IgD-negative memory B cell (primary cell): ENCODE results near the gene SULT1A2. TPM values are rescaled to one million over a fixed set of nuclear protein-coding genes. Genes with fewer than 3 reads are reported as not detected.
"Not testable (repeated sequence)": the region's sequence is repeated elsewhere in the genome, so short reads cannot be mapped to it uniquely, and the experiment has no call there.

ENCODE experiments used
- H3K27ac Mint-ChIP-seq, 3 donors: one replicate each; pipeline ENCODE4 v1.8.0; 2020 to 2022; ENCODE audit warnings: mild to moderate bottlenecking in 3 of 3, mixed read lengths in 3 of 3, moderate library complexity in 1 of 3
- H3K27me3 Mint-ChIP-seq: one replicate; pipeline ENCODE4 v1.8.0; 2021; ENCODE audit warnings: mixed read lengths
- H3K36me3 Mint-ChIP-seq: one replicate; pipeline ENCODE4 v1.8.0; 2020; ENCODE audit warnings: mild to moderate bottlenecking, mixed read lengths
- H3K4me1 Mint-ChIP-seq, 3 donors: one replicate each; pipeline ENCODE4 v1.8.0; 2020 to 2022; ENCODE audit warnings: mixed read lengths in 3 of 3, mild to moderate bottlenecking in 1 of 3
- H3K4me3 Mint-ChIP-seq, 4 donors: one replicate each; pipeline ENCODE4 v1.8.0; 2020 to 2022; ENCODE audit warnings: mild to moderate bottlenecking in 4 of 4, mixed read lengths in 4 of 4, moderate library complexity in 3 of 4
- H3K9me3 Mint-ChIP-seq, 3 donors: one replicate each; pipeline ENCODE4 v1.8.0; 2020 to 2021; ENCODE audit warnings: mixed read lengths in 3 of 3, mild to moderate bottlenecking in 1 of 3
- polyA plus RNA-seq: library from polyadenylated mRNA; unstranded; fragments of 300-500 nt; fragmentation: Illumina TruSeq; gene quantifications from one replicate; pipeline ENCODE4 v1.2.3, GENCODE V29; 2021

The SULT1A2 gene
- polyA plus RNA-seq = not detected

GRCh38 chr16:28596840-28597691, at the start of gene SULT1A2:
TSS of gene SULT1A2 (minus strand) at chr16:28597050. CDS start at chr16:28595930, 1,120 bp downstream.
- Mint-ChIP-seq H3K27me3 (no peaks in the 10 kb centered on the region), H3K9me3 (no peaks in the 10 kb centered on the region), H3K27ac (no peak within 1 kb of the TSS), H3K4me1 (peaks cover 0 to 2% (median 0%) of the 10 kb centered on the region in 3 donors), H3K36me3 (no peaks in the 10 kb centered on the region), H3K4me3 (no peak within 1 kb of the TSS)

- H3K27me3 Mint-ChIP-seq, H3K4me1 Mint-ChIP-seq, H3K4me3 Mint-ChIP-seq, H3K36me3 Mint-ChIP-seq, H3K9me3 Mint-ChIP-seq: not testable (repeated sequence)
- H3K27ac Mint-ChIP-seq = peak overlapping the region; percentile 22 to 93 (median 71)
These were observed 43.1 kb upstream of the SULT1A2 start for GRCh38 chr16:28639959-28640358.

GRCh38 chr16:28638359-28638758, 41.5 kb upstream of the SULT1A2 start:
- not testable (repeated sequence) for H3K4me3 Mint-ChIP-seq, H3K9me3 Mint-ChIP-seq, H3K27me3 Mint-ChIP-seq, H3K4me1 Mint-ChIP-seq, H3K36me3 Mint-ChIP-seq
- peak overlapping the region in 1 of 3 donors; percentile 60 for H3K27ac Mint-ChIP-seq

GRCh38 chr16:28637765-28638164, 40.9 kb upstream of the SULT1A2 start, which contains the start of gene NPIPB8:
TSS of gene NPIPB8 (plus strand) at chr16:28638065. CDS start at chr16:28638361, 296 bp downstream.
- H3K27me3 Mint-ChIP-seq, H3K9me3 Mint-ChIP-seq, H3K36me3 Mint-ChIP-seq, H3K4me1 Mint-ChIP-seq, H3K4me3 Mint-ChIP-seq: not testable (repeated sequence)
- H3K27ac Mint-ChIP-seq = peak within 1 kb of the TSS in 1 of 3 donors; percentile 60

GRCh38 chr16:28636093-28636823, 39.4 kb upstream of the SULT1A2 start:
- H3K27me3 Mint-ChIP-seq, H3K27ac Mint-ChIP-seq, H3K4me1 Mint-ChIP-seq, H3K36me3 Mint-ChIP-seq, H3K9me3 Mint-ChIP-seq, H3K4me3 Mint-ChIP-seq: not testable (repeated sequence)

GRCh38 chr16:28630905-28631304, 34.1 kb upstream of the SULT1A2 start:
- H3K36me3 Mint-ChIP-seq, H3K27me3 Mint-ChIP-seq, H3K9me3 Mint-ChIP-seq, H3K27ac Mint-ChIP-seq, H3K4me1 Mint-ChIP-seq, H3K4me3 Mint-ChIP-seq: not testable (repeated sequence)

- Mint-ChIP-seq H3K4me3 (peak overlapping the region; percentile 66 to 92 (median 84)), H3K9me3 (peaks cover 0 to 2% (median 0%) of the 10 kb centered on the region in 3 donors), H3K27ac (peak overlapping the region in 2 of 3 donors; percentile 21 to 83), H3K36me3 (no peaks in the 10 kb centered on the region), H3K4me1 (peaks cover 0 to 16% (median 4%) of the 10 kb centered on the region in 3 donors), H3K27me3 (peaks cover 4% of the 10 kb centered on the region)
These were observed 26.4 kb upstream of the SULT1A2 start for GRCh38 chr16:28623172-28623711.

- H3K9me3 Mint-ChIP-seq, H3K27me3 Mint-ChIP-seq, H3K36me3 Mint-ChIP-seq: not testable (repeated sequence)
- H3K4me1 Mint-ChIP-seq = peaks cover 5 to 20% (median 7%) of the 10 kb centered on the region in 3 donors
- H3K27ac Mint-ChIP-seq = peak overlapping the region in 1 of 3 donors; percentile 21
- H3K4me3 Mint-ChIP-seq = peak overlapping the region; percentile 66 to 92 (median 84)
These were observed 25.8 kb upstream of the SULT1A2 start for GRCh38 chr16:28622532-28623171.

GRCh38 chr16:28621481-28622155, 24.8 kb upstream of the SULT1A2 start:
- H3K4me3 Mint-ChIP-seq = peak overlapping the region; percentile 2 to 82 (median 50)
- H3K36me3 Mint-ChIP-seq = no peaks in the 10 kb centered on the region
- peaks cover 11 to 27% (median 14%) of the 10 kb centered on the region in 3 donors for H3K4me1 Mint-ChIP-seq
- peaks cover 4% of the 10 kb centered on the region for H3K27me3 Mint-ChIP-seq
- no peaks in the 10 kb centered on the region for H3K9me3 Mint-ChIP-seq
- H3K27ac Mint-ChIP-seq = peak overlapping the region in 1 of 3 donors; percentile 21

- H3K27ac Mint-ChIP-seq = peak overlapping the region in 1 of 3 donors; percentile 46
- not testable (repeated sequence) for H3K27me3 Mint-ChIP-seq
These were observed 23.5 kb upstream of the SULT1A2 start for GRCh38 chr16:28620316-28620715.

GRCh38 chr16:28617874-28618273, 21.0 kb upstream of the SULT1A2 start:
- H3K4me1 Mint-ChIP-seq = peaks cover 14 to 24% (median 18%) of the 10 kb centered on the region in 3 donors
- no peaks in the 10 kb centered on the region for H3K27me3 Mint-ChIP-seq
- no peaks in the 10 kb centered on the region for H3K36me3 Mint-ChIP-seq
- H3K27ac Mint-ChIP-seq = peak overlapping the region in 1 of 3 donors; percentile 21
- peak overlapping the region in 2 of 4 donors; percentile 79 to 83 for H3K4me3 Mint-ChIP-seq
- H3K9me3 Mint-ChIP-seq = no peaks in the 10 kb centered on the region

More at GRCh38 chr16:28620316-28620715, 23.5 kb upstream of the SULT1A2 start:
- not testable (repeated sequence) for H3K9me3 Mint-ChIP-seq, H3K36me3 Mint-ChIP-seq, H3K4me3 Mint-ChIP-seq
- peaks cover 15 to 28% (median 18%) of the 10 kb centered on the region in 3 donors for H3K4me1 Mint-ChIP-seq

GRCh38 chr16:28616636-28617035, 19.8 kb upstream of the SULT1A2 start:
- no peaks in the 10 kb centered on the region for H3K36me3 Mint-ChIP-seq
- H3K4me1 Mint-ChIP-seq = peaks cover 12 to 18% (median 15%) of the 10 kb centered on the region in 3 donors
- H3K27ac Mint-ChIP-seq = no peak overlapping the region
- no peak overlapping the region for H3K4me3 Mint-ChIP-seq
- H3K27me3 Mint-ChIP-seq = no peaks in the 10 kb centered on the region
- no peaks in the 10 kb centered on the region for H3K9me3 Mint-ChIP-seq

GRCh38 chr16:28616224-28616577, 19.4 kb upstream of the SULT1A2 start:
- Mint-ChIP-seq H3K4me1 (peaks cover 11 to 18% (median 15%) of the 10 kb centered on the region in 3 donors), H3K4me3 (peak overlapping the region in 1 of 4 donors; percentile 57)
- H3K27me3 Mint-ChIP-seq, H3K36me3 Mint-ChIP-seq, H3K27ac Mint-ChIP-seq, H3K9me3 Mint-ChIP-seq: not testable (repeated sequence)

- not testable (repeated sequence) for H3K27me3 Mint-ChIP-seq, H3K36me3 Mint-ChIP-seq, H3K9me3 Mint-ChIP-seq
- H3K4me1 Mint-ChIP-seq = peaks cover 11 to 22% (median 17%) of the 10 kb centered on the region in 3 donors
- peak overlapping the region in 1 of 3 donors; percentile 25 for H3K27ac Mint-ChIP-seq
- H3K4me3 Mint-ChIP-seq = peak overlapping the region in 2 of 4 donors; percentile 57 to 79
These were observed 18.8 kb upstream of the SULT1A2 start for GRCh38 chr16:28615486-28616223.
